ENCODE data around the gene TUBGCP6. TPM values are rescaled to one million over a fixed set of nuclear protein-coding genes. Genes with fewer than 3 reads are reported as not detected.
"Not testable (repeated sequence)": the region's sequence is repeated elsewhere in the genome, so short reads cannot be mapped to it uniquely, and the experiment has no call there.

TUBGCP6 gene
- polyA plus RNA-seq, 1 donor: 27.3 TPM

DNA sequence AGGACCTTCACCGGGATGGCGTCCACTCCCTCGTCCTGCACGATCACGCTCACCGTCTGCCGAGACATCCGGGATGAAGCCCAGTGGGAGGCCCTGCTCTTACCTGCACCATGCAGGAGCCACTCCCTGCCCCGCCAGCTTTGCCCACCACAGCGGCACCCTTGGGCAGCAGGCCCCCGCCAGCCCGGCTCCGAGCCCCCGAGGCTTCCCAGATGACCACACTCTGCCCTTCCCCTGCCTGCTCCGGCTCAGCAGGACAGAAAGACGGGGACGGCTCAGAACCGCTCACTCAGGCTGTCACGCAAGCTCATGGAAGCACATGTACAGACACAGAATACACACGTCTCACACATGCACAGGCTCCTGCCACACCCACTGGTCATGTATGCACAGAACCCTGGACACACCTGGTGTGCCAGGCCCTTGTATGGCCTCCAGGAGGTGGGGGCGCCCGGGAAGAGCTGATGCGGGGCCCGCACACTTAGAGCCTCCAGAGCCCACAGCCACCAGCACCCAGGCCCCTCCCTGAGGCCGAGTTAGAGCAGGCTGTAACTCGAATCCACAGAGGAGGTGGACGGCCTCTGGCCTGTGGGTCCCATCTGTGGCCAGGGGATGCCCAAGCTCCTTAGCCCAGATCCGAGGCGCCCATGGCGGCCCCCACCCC lies 34.3 kb upstream of the TUBGCP6 start:
- DNase-seq (ENCODE audit: low read depth): no peak

DNA sequence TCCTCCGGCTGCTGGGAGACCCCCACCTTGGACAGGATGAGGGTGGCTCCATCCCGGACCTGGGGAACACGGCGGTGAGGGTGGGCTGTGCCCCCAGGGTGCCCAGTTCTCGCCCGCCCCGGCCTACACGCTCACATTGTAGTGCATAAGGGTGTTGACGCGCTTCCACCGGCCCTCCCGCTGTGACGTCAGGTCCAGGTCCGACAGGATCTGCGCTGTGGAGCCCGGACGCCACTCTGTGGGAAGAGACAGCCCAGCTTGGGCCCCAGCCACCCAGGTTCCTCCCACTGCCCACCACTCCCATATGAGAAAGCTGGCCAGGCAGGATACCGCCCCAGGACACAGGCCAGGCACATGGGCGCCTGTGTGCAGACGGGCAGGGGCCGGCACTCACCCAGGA lies 33.6 kb upstream of the TUBGCP6 start:
- no peak for DNase-seq (ENCODE audit: low read depth)

DNA sequence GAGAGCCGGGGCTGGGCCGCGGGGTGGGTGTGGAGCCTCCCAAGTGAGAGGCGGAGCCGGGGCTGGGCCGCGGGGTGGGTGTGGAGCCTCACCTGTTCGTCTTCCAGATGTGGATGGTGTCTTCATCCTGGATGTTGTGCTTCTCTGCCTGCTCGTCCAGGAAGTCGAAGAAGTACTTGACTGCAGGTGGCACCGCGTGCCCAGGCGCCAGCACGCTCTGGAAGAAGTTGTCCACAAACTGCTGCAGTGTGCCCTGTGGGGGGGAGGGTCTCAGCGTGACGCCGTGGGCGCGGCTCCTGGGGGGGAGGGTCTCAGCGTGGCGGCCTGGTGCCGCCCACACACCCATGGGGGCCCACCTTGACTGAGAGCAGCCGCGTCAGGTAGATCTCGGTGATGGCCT lies 32.9 kb upstream of the TUBGCP6 start:
- DNase-seq (ENCODE audit: low read depth): no peak

DNA sequence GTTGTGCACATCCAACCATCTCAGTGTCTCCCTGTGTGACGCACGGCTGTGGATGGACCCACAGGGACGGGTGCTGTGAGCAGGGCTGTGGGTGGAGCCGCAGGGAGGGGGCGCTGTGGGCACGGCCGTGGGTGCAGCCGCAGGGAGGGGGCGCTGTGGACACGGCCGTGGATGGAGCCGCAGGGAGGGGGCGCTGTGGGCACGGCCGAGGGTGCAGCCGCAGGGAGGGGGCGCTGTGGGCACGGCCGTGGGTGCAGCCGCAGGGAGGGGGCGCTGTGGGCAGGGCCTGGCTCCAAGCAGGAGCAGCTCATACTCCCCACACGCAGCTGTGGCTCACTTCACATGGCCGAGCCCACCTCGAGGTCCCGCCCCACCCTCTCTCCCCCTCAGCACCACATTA lies 31.3 kb upstream of the TUBGCP6 start:
- DNase-seq (ENCODE audit: low read depth): no peak

DNA sequence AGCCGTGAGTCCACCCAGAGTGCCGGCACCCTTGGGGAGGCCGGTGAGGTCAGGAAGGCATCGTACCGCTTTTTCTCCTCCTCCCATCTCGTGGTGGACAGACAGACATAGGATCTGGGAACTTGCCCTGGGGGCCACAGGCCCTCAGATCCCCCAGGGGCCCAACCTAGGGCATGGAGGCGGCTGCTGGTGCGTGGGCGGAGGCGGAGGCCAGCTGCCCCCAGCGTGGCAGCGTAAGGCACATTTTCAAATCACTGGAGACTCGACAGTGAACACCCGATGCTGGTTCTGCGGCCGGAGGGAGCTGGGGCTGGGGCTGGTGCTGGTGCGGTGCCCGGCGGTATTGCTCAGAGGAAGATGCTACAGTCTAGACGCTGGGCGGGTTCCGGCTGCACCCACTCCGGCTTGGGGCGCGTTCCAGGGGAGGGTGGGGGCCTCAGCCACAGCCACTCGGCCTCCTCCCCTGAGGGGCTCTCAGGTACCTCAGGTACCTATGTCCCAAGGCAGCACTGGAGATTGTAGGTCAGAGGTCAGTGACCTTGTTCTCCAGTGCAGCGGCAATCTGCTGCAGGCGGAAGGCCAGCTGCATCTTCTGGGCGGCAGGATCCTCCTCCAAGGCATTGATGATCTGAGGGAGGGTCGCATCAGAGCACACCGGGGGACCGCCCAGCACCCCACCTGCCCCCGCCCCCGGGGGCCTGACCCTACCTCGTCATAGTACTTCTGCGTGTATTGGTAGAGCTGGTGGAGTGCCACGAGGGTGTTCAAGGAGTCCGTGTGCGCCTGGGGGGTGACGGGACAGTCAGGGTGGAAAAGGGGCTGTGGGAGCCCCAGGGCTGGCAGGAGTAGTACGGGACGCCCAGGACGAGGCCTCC lies 30.6 kb upstream of the TUBGCP6 start:
- DNase-seq (ENCODE audit: low read depth): no peak

DNA sequence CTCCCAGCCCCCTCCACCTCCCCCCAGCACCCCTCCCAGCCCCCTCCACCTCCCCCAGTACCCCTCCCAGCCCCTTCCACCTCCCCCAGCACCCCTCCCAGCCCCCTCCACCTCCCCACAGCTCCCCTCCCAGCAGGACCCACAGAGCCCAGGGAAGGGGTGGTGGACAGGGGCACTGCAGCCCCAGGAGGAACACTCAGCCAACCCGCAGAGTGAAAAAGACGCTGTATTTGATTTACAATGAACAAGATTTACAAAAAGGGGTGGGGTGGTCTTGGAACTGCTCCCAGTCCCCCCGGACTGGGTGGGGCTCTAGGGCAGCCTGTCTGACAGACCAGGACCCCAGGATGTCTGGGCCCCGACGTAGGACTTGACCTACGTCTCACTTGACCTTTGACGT lies 29.9 kb upstream of the TUBGCP6 start:
- DNase-seq (ENCODE audit: low read depth): no peak

DNA sequence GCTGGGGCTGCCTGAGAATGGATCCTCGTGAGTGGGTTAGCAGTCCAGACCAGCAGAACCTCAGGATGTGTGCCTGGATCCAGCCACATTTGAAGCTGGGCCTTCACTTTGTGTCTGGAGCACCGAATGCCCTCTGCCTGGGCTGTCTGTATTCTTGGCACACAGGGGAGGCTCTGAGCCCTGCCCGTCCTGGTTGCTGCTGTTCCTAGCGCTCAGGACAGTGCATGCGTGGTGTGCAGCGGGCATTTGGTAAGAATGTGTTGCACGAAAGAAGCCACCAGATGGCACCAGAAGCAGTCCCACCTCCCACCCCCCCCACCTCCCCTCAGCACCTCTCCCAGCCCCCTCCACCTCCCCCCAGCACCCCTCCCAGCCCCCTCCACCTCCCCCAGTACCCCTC lies 29.5 kb upstream of the TUBGCP6 start:
- no peak for DNase-seq (ENCODE audit: low read depth)

DNA sequence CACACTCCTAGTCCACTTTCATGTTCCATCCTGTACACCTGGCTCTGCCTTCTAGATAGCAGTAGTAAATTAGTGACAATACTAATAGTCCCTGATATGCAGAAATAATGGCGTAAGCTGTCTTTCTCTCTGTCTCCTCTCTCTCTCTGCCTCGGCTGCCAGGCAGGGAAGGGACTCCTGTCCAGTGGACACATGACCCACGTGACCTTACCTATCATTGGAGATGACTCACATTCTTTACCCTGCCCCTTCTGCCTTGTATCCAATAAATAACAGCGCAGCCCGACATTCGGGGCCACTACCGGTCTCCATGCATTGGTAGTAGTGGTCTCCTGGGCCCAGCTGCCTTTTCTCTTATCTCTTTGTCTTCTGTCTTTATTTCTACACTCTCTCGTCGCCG lies 29.0 kb upstream of the TUBGCP6 start:
- DNase-seq (ENCODE audit: low read depth): not testable (repeated sequence)

DNA sequence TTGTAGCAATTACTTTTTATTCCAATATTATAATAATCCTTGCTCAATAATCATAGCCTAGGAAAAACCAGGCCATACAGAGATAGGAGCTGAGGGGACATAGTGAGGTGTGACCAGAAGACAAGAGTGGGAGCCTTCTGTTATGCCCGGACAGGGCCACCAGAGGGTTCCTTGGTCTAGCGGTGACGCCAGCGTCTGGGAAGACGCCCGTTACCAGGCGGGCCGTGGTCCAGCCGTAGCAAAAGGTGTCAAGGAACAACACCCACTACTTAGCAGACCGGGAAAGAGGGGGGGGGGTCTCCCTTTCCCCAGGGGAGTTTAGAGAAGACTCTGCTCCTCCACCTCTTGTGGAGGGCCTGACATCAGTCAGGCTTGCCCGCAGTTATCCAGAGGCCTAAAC lies 28.5 kb upstream of the TUBGCP6 start:
- DNase-seq (ENCODE audit: low read depth): not testable (repeated sequence)

DNA sequence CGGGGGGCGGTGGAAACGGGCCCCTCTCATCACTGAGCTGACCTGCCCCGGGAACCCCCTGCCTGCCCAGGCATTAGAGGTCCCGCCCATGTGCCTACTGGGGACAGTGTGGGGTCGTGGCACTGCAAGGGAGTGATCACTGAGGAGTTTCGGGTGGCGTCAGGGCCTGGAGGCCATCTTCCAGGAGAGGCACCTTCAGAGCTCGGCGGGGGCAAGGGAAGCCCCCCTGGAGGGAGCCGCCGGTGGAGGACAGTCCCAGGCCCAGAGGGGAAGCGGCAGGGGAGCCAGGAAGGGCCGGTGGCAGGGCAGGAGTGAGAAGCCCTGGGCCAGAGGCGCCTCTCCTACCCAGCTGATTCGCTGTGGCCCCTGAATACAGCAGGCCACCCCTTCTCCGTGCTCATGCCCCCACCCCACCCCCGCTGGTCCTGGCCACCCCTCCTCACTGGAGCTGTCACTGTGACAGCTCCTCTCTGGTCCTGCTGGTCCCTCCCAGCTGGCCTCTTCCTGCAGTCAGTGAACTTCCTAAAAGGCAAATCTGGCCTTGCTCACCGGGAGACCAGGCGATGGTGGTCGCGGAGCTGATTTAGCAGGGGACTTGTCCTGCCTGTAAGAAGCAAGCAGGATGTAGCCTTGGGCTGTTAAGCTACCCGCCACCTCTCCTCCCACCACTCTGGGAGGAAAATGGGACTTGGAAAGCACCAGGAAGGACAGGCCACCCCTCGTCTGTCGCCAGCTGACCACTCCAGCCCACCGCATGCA lies 27.4 kb upstream of the TUBGCP6 start:
- DNase-seq (ENCODE audit: low read depth): no peak

DNA sequence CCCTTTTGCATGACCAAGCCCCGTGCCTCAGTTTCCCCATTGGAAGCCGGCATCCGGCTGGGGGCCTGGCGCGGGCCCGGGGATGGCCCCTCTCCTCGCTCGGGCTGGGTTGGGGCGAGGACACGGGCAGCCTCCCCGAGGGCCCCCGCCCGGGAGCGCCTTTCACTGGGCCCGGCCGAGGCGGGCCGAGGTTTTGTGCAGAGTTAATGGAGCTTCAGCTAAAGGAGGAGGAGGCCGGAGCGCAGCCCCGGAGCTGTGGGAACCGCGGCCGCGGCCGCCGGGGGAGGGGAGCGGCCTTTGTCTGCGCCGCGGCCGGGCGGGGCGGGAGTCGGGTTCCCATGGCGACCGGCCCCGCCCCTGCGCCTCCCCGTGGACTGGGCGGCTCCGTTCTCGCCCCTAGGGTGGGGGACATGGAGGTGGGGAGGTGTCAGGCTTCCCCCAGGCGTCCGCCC lies 26.7 kb upstream of the TUBGCP6 start:
- no peak for DNase-seq (ENCODE audit: low read depth)

DNA sequence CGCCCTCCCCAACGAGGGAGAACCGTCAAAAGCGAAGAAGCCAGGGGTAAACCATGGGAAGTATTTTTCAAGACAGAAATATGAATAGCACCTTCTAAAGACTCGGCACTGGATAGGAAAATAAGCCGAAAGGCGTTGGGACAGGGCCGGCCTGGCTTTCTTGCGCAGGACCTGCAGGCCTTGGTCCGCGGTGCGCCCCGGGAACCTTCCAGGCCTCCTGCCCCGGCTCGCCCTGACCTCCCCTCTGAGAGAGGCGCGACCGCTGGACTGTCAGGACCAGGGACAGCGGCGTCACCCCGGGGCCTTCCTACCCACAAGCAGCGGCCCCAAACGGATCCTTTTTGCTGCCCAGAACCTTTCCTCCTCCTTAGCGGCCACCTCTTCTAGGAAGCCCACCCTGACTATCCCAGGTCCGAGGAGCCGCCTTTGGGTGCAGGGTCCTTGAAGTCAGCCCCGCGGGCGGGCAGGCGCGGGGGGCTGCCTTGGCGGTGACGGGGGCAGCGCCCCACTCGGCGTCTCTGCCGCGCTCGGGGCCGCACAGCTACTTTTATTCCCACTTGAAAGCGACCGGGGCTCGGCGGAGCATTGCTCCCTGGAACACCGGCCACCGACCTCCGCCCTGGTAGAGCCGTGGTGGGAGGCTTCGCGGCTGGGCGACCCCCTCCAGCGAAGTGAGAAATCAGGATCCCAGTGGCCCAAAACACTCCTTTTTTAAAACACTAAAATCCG lies 26.0 kb upstream of the TUBGCP6 start:
- no peak for DNase-seq (ENCODE audit: low read depth)

DNA sequence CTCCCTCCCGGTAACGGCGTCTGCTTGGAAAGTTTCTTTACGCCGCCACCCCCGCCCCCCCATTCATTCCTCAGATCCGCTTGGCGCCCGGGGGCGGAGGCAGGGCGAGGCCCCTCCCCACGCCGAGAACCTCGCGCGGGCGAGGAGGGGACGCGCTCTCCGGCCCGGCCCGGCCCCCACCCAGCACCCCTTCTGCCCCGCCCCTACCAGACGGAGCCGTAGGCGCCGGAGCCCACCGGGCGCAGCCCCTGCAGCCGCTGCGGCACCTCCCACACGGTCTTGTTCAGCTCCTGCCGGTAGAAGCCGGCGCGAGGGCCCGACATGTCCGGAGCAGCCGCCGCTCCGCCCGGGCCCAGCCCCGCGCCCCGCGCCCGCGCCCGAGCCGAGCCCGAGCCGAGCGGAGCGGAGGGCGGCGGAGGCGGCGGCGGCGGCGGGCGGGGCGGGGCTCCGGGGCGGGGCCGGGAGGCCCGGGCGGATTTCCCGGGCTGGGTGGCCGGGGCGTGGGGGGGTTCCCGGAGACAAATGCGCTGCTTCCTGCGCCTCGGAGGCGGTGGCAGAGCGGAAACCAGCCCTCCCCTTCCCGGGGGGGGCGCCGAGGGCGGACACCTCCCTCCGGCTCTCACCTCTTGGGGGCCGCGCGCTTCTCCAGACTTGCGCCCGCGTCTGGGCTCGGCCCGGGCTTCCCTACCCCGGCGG lies 25.3 kb upstream of the TUBGCP6 start, which contains the start of gene MAPK11:
Gene MAPK11, minus strand, starts transcription at position 411 of the 696 bp plus-strand sequence. Its CDS starts 88 bp downstream, at position 323.
- no peak for DNase-seq (ENCODE audit: low read depth)

DNA sequence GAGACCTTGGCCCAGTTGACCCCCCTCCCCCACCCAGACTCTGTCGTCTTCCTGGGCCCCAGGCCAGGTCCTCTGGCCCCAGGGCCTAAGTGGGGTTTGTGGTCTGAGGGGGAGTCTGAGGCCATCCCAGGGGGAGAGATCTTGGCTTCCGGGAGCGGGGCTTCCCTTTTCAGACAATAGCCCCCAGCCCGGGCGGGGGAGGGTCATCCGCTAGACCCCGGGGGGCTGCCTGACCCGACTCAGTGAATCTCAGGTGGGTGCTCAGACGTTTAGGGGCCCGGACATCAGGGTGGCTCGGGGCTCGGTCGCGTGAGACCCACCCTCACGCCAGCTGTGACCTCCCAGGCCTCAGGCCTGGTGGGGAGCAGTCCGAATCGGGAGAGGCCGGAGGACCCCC lies 24.7 kb upstream of the TUBGCP6 start:
- DNase-seq (ENCODE audit: low read depth): no peak

DNA sequence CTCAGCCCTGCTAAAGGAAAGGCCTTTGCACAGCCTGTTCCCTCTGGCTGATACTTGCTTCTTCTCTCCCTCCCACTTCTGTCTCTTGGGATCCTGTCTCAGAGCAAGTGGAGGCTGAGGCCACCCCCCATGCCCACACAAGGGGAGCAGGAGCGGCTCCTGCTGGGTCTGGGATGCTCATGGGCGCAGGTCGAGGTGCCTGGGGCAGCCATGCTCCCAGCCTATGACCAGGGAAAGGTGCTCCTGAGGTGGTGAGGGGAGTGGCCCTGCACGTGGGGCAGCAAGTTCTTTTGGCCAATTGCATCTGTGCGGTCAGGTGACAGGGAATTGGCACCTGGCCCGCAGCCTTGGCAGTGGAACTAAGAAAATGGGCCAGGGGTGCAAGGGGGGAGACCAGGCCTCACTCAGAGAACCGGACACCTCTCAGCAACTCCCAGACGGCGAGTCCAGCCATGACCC lies 23.9 kb upstream of the TUBGCP6 start:
- DNase-seq (ENCODE audit: low read depth): no peak

DNA sequence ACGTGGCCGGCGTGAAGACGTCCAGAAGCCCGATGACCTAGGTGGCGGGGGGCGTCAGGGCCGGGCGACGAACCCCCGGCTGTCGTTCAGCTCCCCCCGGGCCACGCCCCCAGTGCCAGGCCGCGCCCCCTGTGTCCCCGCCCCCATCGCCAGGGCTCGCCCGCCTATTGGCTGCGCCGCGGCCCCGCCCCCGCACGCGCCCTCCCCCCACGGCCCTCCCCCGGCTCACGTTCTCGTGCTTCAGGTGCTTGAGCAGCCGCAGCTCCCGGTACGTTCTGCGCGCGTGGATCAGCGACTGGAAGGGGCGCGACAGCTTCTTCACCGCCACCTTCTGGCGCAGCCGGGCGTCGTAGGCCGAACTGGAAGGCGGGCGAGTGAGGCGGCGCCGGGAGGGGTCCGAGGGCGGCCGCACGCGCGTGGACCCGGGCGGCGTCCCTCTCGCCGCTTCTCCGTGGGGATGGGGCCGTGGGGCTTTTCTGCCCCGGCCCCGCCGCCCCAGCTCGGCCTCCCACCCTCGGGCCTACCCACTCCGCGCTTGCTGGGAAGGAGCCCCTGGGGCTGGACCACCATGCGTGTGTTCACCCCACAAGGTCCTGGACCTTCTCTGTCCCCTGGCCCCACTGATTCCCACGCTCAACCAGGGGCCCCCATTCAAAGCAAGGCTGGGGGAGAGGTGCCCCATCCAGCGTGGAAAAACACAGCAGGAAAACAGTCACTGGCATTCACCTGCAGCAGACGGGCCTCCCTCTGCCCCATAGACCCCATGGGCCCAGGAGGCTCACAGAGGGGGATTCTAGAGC lies 23.0 kb upstream of the TUBGCP6 start:
- no peak for DNase-seq (ENCODE audit: low read depth)

DNA sequence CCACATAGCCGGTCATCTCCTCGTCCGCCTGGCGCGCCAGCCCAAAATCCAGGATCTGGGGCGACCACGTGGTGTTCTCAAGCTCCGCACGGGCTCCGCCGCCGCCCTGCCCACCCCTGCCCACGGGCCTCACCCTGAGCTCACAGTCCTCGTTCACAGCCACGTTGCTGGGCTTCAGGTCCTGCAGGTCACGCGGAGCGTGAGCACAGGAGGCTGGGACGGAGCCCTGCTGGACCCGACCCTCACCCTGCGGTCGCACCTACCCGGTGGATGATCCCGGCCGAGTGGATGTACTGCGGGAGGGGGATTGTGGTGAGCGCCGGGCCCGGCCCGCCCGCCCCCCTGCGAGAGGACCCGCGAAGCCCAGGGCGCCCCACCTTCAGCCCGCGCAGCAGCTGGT lies 22.2 kb upstream of the TUBGCP6 start:
- DNase-seq (ENCODE audit: low read depth): no peak

DNA sequence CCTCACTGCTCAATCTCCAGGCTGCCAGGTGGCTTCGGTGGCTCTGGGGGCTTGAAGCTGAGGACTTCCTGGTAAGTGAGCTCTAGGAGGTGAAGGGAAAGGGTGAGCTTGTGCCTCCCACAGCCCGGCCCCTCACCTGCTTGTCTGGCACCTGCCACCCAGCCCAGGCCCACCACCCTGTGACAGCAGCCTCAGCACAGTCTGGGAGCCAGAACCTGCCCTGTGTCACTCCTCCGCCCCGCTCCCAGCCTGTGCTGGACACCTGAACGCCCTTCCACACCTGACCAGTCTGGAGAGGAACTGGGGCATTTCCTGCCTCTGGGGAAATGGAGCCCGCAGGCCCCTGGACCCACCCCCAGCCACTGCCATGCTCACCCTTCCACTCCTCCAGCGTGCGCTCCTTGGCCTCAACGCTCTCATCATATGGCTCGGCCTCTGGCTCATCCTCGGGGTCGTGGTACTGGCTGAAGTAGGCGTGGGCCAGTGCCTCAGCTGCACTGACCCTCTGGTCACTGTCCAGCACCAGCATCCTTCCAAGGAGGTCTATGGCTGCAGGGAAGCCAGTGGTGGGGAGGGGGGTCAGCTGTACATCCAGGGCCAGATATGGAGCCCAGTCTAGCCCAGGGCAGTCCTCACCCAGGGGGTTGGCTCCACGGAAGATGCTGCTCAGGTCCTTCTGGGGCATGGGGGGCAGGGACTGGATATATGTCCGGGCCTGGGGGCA lies 20.3 kb upstream of the TUBGCP6 start:
- DNase-seq (ENCODE audit: low read depth): no peak

DNA sequence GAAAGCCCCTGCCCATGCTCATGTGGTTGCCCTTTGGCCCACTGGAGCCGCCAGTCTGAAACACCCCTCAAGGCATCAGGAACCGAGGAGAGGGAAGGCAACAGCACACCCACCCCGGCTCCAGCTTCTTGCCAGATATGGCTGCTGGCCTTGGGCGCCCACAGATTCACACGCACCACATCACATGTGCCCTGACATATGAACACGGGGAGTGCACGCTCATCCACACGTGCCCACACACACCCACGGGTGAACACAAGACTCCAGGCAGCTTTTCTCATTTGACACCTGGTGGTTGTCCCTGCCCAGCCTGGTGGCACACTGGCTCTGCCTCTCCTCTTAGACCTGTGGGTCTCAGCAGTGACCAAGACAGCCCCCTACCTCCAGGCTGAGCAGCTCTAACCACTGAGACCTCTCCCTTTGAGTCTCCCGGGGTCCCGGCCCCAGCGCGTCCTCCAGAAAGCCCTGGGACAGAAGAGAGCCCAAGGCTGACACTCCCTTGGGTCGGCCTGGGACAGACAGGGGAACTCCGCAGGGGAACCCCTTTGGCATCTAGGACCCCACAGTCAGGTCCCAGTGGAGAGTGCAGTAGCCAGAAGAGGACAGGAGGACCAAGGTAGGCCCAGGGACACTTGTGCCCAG lies 19.4 kb upstream of the TUBGCP6 start:
- no peak for DNase-seq (ENCODE audit: low read depth)
